Panc1 (cell line): ENCODE measurements around the gene PSMC6. TPM values are rescaled to one million over a fixed set of nuclear protein-coding genes. Genes with fewer than 3 reads are reported as not detected.
A peak's percentile ranks its signal among the peaks of the same experiment; 100 is the strongest.

Source experiments
- ATAC-seq: fragments of 200-7000 bp; cut with Tn5 transposase; 2 replicates; pipeline ENCODE4 v1.9.1; 2020; ENCODE audit warnings: mild to moderate bottlenecking, moderate library complexity
- BruUV-seq: library from RNA; stranded (reverse); fragments of 400-500 nt; replicated peaks from 2 replicates; lab custom pipeline; 2021; lab: Mats Ljungman, UMichigan
- CTCF ChIA-PET: fragments of 300-600 bp; sonication (Branson Sonifier 250); formaldehyde crosslinking; loops from one replicate; lab custom pipeline; 2022; ENCODE audit warnings: antibody characterized with exemption; lab: Charles Lee
- POLR2A ChIA-PET: fragments of 300-600 bp; sonication (Branson Sonifier 250); formaldehyde crosslinking; loops from one replicate; lab custom pipeline; 2022; ENCODE audit warnings: antibody characterized with exemption; lab: Charles Lee
- DNase-seq: peaks from one replicate; pipeline ENCODE4 v3.0.0-alpha.2; 2010; ENCODE audit warnings: low read depth, low spot score
- H3K27ac ChIP-seq: 2 replicates; pipeline ENCODE4 v1.5.1; 2011; ENCODE audit warnings: mild to moderate bottlenecking, low read length, inconsistent platforms
- H3K27me3 ChIP-seq: fragments of 200-500 bp; sonication (Bioruptor generic); 2 replicates; pipeline ENCODE4 v1.6.0; 2014; ENCODE audit warnings: low read length, inconsistent platforms; ENCODE audit not compliant: control insufficient read depth, insufficient read depth
- H3K36me3 ChIP-seq: fragments of 200-500 bp; sonication (Bioruptor generic); 2 replicates; pipeline ENCODE4 v1.5.1; 2014; ENCODE audit warnings: inconsistent platforms, mild to moderate bottlenecking, low read length, moderate library complexity; ENCODE audit not compliant: control insufficient read depth, insufficient read depth
- H3K4me1 ChIP-seq: 2 replicates; pipeline ENCODE4 v1.5.1; 2011; ENCODE audit warnings: inconsistent platforms, mild to moderate bottlenecking, low read length, moderate library complexity; ENCODE audit not compliant: control insufficient read depth, insufficient read depth
- H3K4me3 ChIP-seq, 2 experiments: 2 replicates each; pipeline ENCODE4 v1.5.1; 2011 to 2012; ENCODE audit warnings: low read depth in 2 of 2, low read length in 2 of 2, mild to moderate bottlenecking in 2 of 2, inconsistent platforms in 1 of 2, moderate library complexity in 1 of 2
- H3K9me3 ChIP-seq: fragments of 200-500 bp; sonication (Bioruptor generic); 2 replicates; pipeline ENCODE4 v1.5.1; 2014; ENCODE audit warnings: low read depth, mild to moderate bottlenecking, inconsistent platforms, low read length, moderate library complexity; ENCODE audit not compliant: control insufficient read depth, insufficient read depth
- CTCF ChIP-seq: fragments of 450-650 bp; IDR thresholded peaks from 2 replicates; pipeline ENCODE4 v1.5.1; 2017; ENCODE audit warnings: mild to moderate bottlenecking
- POLR2AphosphoS5 ChIP-seq: IDR thresholded peaks from 2 replicates; pipeline ENCODE4 v1.6.1; 2012; ENCODE audit warnings: mild to moderate bottlenecking, low read depth, low read length, moderate library complexity
- REST ChIP-seq, 2 experiments: IDR thresholded peaks; 2 replicates each; pipeline ENCODE4 v1.6.1; 2011 to 2012; ENCODE audit warnings: low read depth in 2 of 2, control low read depth in 1 of 2, low read length in 1 of 2, mild to moderate bottlenecking in 1 of 2, moderate library complexity in 1 of 2; ENCODE audit not compliant: insufficient read depth in 1 of 2
- SIN3A ChIP-seq: IDR thresholded peaks from 2 replicates; pipeline ENCODE4 v1.6.1; 2012; ENCODE audit warnings: low read depth, mild to moderate bottlenecking, low read length, moderate library complexity, borderline replicate concordance; ENCODE audit not compliant: insufficient read depth
- TCF7L2 ChIP-seq: IDR thresholded peaks from 2 replicates; pipeline ENCODE4 v1.6.1; 2011; ENCODE audit warnings: mild to moderate bottlenecking, low read depth, low read length, inconsistent platforms
- in situ Hi-C: cut with HindIII; loops from 2 replicates; pipeline ENCODE4 v1.10.0; 2016; ENCODE audit warnings: low sequenced_read_pairs, low pct_unique_long_range_greater_than_20kb
- intact Hi-C: fragments of 100-400 bp; cut with micrococcal nuclease; formaldehyde crosslinking; loops from one replicate; pipeline ENCODE4 v1.10.0; 2022; ENCODE audit not compliant: unreplicated experiment
- total RNA-seq: library from RNA; stranded (reverse); gene quantifications from one replicate; pipeline ENCODE4 v1.2.1, GENCODE V29; 2021; ENCODE audit not compliant: unreplicated experiment

The PSMC6 gene
- total RNA-seq, 1 experiment from 2014 or later, result 62.1 TPM

DNA sequence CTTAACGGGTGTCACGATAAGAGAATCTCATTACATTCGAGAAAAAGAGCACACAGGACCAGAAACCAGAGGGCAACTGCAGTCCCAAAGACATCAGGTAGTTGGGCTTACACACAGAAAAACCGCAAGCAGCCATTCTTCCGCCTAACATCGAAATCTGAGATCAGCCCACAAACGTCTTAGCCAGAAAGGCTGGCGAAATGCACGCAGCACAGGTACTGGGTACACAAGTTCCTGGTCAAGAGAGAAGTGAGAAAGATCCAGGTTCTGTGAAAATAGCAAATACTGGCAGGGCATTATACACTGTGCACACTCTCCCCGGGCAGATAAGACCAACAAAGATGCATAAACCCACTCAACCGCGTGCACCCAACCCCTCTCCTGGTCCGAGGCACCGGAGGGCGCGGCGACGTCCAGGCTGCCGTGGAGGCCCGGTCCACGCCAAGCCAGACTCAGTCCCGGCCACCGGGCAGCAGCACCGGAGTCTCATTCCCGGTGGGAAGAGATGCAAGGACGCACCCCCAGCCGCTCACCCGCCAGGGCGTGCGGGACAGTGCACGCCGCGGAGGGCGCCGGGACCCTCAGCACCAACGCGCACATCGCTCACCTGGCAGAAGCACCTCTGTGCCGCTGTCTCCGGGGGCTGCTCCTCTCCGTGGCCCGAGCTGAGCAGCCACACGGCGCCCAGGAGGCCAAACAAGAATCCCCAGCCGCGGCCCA, 12.1 kb upstream of the PSMC6 start:
- CTCF ChIA-PET, result no interaction called here
- Histone ChIP-seq H3K27me3 (no peaks in the 10 kb centered on the region), H3K4me1 (peaks cover 20% of the 10 kb centered on the region), H3K9me3 (no peaks in the 10 kb centered on the region), H3K4me3 (peak overlapping the region; percentile 76 to 95), H3K27ac (peak overlapping the region; percentile 82), H3K36me3 (no peaks in the 10 kb centered on the region)
- no peak for DNase-seq
- no TSS peak for BruUV-seq
- 0 out of 2 replicates have a peak, but pooled peaks have one; percentile 39 for TF ChIP-seq SIN3A
- no peak for TF ChIP-seq CTCF
- ATAC-seq, result peak; percentile 49
- POLR2A ChIA-PET, result no interaction called here
- in situ Hi-C loops, result no loop called here
- intact Hi-C loops, result no loop called here

GRCh38 chr14:52695481-52696091, 11.4 kb upstream of the PSMC6 start, which contains the start of gene ERO1A:
Gene ERO1A (minus strand): TSS chr14:52695558. CDS start chr14:52695481, 77 bp downstream.
- H3K36me3 ChIP-seq, result no peaks in the 10 kb centered on the region
- no TSS peak for BruUV-seq
- peak; percentile 93 for ATAC-seq
- in situ Hi-C loops (no loop called here), intact Hi-C loops (no loop called here)
- peak within 1 kb of the TSS; percentile 76 to 95 for H3K4me3 ChIP-seq
- TF ChIP-seq TCF7L2 (no peak), REST (IDR thresholded peaks at IDR 0.05; ENCODE audit: insufficient read depth in 1 of 2, low read depth in 2 of 2, low read length in 1 of 2) (no peak), POLR2AphosphoS5 (peak; percentile 25; the same call in 1 of the 2 replicates), CTCF (no peak)
- no peak for DNase-seq
- ChIA-PET POLR2A (interaction anchor here (0.6 kb wide), 3 partner anchors 9 to 1147 kb away, joined by 5 to 8 read pairs (median 7); no protein-coding TSS in a partner anchor), CTCF (no interaction called here)
- peaks cover 20% of the 10 kb centered on the region for H3K4me1 ChIP-seq
- no peaks in the 10 kb centered on the region for H3K9me3 ChIP-seq
- no peaks in the 10 kb centered on the region for H3K27me3 ChIP-seq
- H3K27ac ChIP-seq, result peak within 1 kb of the TSS; percentile 82
